Kasumi-1 (cell line): ENCODE data around the gene SPACA1.
"Not testable (repeated sequence)": the region's sequence is repeated elsewhere in the genome, so short reads cannot be mapped to it uniquely, and the experiment has no call there.

Experiments used
- DNase-seq, 2 experiments: peaks; one replicate each; lab custom pipeline; 2025; lab: John Stamatoyannopoulos, UW

The SPACA1 gene

DNA sequence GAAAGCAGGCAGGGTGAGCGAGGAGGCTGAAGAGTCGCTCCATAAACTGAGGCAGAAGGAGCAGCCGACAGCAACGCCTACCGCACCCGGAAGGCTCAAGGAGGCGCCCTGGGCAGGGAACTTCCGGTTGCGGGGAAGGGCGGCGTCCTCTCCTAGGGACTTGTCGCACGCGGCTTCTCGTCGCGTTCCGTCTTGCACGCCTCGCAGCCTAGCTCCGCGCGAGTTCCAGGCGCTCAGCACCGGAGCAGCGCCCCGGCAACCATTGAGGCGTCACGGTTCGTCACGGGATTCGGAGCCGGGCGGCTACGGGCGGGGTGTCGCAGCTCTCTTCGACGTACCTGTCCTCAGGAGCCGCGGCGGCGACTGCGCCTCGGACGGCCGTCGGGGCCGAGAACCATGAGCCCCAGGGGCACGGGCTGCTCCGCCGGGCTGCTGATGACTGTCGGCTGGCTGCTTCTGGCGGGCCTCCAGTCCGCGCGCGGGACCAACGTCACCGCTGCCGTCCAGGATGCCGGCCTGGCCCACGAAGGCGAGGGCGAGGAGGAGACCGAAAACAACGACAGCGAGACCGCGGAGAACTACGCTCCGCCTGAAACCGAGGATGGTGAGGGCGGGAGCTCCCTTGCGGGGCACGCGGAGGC is at the start of gene SPACA1:
TSS of gene SPACA1 (plus strand) at position 332 of the 641 bp plus-strand sequence. CDS start at position 397, 65 bp downstream.
- no peak for DNase-seq

DNA sequence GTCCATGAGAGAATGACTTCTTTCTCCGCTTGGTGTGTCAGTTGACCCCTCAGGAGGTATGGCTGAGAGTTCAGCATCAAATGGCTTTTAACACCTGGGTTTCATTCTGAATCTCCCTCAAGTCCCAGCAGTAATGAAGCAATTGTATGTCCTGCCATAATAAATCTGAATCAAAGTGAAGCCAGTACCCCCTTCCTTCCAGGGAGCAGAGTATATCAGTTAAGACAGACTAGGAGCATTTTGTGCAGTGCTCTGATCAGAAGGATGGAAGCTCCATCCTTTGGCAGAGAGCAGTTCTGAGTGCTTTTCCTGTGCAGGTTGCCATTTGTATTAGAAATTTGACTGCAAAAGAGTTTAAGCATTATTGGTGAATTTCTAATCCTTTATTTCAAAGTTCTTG is 46.9 kb upstream of the SPACA1 start:
- no peak for DNase-seq

- not testable (repeated sequence) for DNase-seq
Observed at GRCh38 chr6:88001279-88001678, 46.4 kb upstream of the SPACA1 start.

GRCh38 chr6:88004707-88005106 is 42.9 kb upstream of the SPACA1 start:
- no peak for DNase-seq

DNA sequence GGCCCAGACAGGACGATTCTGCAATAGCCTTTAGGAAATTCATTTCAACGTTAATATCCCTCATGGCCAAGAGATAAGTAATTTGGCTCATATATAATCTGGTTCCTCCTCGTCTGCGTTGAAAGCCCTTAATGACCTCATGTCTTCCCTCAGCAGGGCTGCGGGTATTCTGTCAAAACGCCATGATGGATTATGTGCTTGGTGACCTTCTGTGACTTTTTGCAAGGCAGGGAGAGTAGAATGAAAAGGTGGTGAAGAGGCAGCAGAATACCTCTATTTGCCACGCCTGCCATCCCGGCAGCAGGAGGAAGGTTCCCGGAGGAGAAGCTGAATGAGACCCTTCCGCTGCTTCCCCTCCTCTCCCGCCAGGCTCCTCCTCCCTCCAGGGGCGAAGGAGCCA is 41.1 kb upstream of the SPACA1 start:
- no peak for DNase-seq

GRCh38 chr6:88008411-88008810 is 39.2 kb upstream of the SPACA1 start:
- DNase-seq = no peak

GRCh38 chr6:88008831-88009231 is 38.8 kb upstream of the SPACA1 start:
- no peak for DNase-seq

- DNase-seq = no peak
Observed at GRCh38 chr6:88013015-88013414, 34.6 kb upstream of the SPACA1 start.

DNA sequence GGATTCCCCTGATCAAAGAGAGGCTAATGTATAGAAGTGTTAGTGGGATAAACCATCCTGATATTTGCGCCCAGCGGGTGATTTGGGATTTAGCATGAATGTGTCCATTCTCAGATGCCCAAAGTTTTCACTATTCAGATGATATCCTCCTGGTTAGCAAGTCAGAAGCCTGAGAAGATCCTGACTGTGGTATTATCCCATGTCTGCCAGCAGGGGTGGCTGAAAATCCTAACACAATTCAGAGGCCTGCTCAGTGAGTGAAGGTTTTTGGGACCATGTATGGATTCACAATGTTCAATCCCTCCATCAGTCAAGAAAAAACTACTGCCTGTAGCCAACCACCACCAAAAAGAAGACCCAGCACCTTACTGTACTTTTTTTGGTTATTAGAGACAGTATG is 34.1 kb upstream of the SPACA1 start:
- peak in 1 of 2 experiments; percentile 11 for DNase-seq

DNA sequence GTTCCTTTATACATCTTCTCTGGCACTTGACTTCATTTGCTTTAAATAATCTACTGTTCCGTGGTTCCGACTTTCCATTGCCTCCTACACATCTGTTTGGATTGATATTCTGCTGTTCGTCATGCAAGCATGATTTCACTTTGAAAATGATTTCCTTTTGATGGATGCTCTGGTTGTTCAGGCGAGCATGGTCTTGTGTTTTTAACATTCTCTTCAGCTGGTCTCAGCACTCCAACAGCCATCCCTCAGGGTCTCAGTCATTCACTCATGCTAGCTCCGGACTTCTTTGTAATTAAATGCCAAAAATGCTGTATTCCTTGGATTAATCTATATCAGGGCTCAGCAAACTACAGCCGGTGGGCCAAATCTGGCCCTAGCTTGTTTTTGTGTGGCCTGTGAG is 27.2 kb upstream of the SPACA1 start:
- DNase-seq = no peak

DNA sequence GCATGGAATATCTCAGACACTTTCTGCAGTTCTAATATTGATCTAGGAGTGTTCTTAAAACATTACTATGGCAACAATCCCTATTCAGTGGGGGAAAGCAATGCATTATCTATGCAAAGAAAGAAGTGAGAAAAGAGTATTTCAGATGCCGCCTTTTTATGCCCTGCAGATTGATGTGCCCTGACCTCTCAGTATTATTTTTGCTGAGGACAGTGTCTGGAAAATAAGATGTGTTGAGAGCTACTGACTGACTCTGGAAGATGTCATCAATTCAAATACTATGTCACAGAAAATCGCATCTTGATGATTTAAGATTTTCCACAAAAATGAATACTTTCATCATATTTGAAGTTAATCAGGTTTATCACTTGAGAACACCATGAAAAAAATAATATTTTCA is 22.9 kb upstream of the SPACA1 start:
- DNase-seq = no peak

DNA sequence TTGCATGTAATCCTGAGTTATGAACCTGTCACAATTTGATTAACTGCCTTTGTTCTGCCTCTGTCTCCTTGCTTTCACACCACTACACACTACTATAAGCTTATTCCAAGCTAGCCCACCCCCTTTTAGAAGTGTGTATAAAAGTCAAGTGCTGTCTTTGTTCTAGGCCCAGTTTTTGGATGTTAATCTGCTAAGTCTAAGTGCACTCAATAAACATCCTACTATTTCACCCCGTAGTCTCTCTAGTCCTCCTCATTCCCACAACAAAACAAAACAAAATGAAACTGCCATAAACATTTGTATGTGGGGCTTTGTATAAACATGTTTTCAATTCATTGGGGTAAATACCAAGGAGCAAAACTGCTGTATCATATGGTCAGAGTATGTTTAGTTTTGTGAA is 16.1 kb upstream of the SPACA1 start:
- no peak for DNase-seq

DNA sequence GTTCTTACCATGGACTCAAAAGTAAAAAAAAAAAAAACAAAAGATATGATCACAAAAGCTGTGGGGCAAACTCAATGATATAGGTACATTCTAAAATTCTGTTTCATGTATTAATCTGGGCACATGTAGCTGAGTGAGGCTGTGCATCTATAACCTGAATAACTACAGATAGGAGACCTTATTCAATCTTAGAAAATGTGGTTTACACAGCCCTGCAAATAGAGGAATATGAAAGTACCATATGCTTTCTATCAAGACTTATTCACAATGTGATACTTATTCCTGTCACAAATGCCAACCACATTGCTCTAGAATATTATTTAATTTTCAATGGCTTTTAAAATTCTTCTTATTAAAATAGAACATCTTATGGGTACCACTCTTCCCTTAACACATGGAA is 3.1 kb upstream of the SPACA1 start:
- DNase-seq = no peak

DNA sequence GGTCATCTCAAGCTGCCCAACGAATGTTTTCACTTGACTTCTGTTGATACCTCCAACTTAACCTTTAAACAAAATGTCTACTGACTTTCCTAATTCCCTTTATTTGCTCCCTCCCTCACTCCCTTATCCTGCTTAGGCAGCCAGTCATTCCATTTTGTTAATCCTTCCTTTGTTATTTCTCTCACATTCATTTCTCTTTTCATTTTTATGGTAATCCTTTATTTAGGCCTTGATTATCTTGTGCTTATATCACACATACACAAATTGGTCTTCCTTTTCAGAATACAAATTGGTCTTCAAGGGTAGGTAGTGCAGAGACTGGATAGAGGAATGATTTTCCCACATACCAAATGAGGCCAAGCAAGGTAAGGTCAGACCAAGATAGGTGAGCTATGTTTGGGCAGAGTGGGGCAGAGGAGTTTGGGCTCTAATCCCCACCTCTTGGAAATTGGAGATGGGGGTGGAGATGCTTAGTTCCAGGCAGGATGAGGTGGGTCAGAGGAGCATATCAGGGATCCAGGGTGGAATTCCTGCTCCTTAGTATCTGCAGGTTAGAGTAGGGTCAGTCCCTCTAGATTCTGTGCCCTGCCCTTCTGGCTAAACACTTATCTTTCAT is 2.0 kb upstream of the SPACA1 start:
- DNase-seq = no peak

DNA sequence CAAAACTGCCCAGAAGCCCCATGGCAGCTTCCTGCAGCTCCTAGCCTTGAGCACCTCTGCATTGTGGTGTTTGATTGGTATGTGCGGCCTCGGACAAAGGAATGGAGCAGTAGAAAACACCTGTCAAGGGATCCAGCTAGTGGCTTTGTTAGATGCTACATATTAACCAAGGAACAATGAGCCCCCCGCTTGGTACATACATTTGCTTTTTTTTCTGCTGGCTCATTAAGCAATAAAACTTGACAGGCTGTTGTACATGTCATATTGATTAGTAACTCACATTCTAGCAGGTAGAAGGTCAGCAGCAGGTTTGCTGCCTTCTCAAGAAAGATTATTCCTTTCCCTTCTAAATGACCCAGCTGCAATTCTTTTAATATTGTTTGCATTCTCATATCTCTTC is 937 bp downstream of the SPACA1 start:
- no peak for DNase-seq

GRCh38 chr6:88050140-88050818 is 2.6 kb downstream of the SPACA1 start:
- no peak for DNase-seq

DNA sequence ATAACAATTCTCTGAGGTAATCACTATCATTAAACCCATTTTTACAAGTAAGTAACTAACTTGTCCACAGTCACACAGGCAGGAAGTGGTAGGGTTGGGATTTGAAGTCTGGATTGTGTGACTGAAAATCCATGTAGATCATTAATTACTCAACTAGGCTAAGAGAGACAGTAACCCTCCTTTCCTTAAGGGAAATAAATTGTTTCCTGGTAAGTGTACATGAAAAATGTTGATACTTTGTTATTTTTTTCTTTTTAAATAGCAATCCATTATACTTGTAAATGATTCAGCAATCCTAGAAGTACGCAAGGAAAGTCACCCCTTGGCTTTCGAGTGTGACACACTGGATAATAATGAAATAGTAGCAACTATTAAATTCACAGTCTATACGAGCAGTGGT is 11.6 kb downstream of the SPACA1 start:
- DNase-seq = no peak

- no peak for DNase-seq
Observed at GRCh38 chr6:88062376-88062775, 14.7 kb downstream of the SPACA1 start.

- no peak for DNase-seq
Observed at GRCh38 chr6:88072462-88072861, 24.8 kb downstream of the SPACA1 start.

DNA sequence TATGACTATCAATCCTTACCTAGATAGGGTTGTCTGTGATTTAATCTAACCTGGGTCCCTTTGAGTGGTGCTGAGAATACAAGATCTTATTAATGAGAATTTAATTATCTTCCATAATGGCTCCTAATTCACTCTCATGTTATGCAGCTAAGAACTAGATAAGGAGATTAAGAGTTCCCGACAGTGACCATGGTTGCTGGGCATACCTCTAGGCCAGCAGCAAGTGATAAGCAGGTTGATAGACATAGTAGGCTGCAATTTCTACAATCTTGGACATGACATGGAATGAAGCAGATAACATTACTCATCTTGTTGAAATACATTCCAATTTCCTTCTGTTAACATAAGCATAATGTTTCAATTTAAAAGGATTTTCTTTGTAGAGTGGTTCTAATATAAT is 27.1 kb downstream of the SPACA1 start:
- no peak for DNase-seq

- no peak for DNase-seq
Observed at GRCh38 chr6:88077305-88077704, 29.7 kb downstream of the SPACA1 start.

DNA sequence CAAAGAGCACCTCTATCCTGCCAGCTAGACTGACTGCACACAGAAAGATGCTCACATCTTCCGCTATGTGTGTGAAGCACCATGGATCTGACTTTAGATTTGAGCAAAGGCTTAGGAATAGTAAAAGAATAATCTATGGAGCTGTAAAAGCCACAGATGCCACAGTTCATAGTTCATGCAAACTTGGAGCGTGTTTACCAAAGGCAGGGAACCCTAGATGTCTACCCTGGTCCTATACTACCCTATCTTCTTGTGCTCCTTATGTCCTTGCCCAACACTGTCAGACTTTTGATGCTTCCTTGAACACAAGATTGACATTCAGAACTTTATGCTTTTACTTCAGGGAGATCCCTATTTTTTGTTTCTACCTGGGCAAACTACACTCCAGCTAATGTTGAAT is 39.2 kb downstream of the SPACA1 start:
- DNase-seq = no peak

- no peak for DNase-seq
Observed at GRCh38 chr6:88089708-88090107, 42.1 kb downstream of the SPACA1 start.
